SK-N-SH (cell line): ENCODE results near the gene TSPO2. TPM values are rescaled to one million over a fixed set of nuclear protein-coding genes. Genes with fewer than 3 reads are reported as not detected.

Experiments used
- CTCF ChIA-PET: fragments of 300-600, 350-600 bp; formaldehyde crosslinking; extraction: SDS; loops from one replicate; lab custom pipeline; 2021; lab: Yijun Ruan, JAX
- POLR2A ChIA-PET: fragments of 350-600 bp; sonication (Branson Sonifier 250); formaldehyde crosslinking; extraction: SDS; loops from one replicate; lab custom pipeline; 2020; ENCODE audit warnings: antibody characterized with exemption, inconsistent platforms; lab: Yijun Ruan, JAX
- DNase-seq: peaks from one replicate; pipeline ENCODE4 v3.0.0; 2012
- H2AFZ ChIP-seq: fragments of 200-600 bp; sonication (generic); 2 replicates; pipeline ENCODE4 v1.8.1; 2016; ENCODE audit warnings: antibody characterized with exemption, mild to moderate bottlenecking, low read depth
- H3F3A ChIP-seq: fragments of 200-600 bp; sonication (generic); replicated peaks from 2 replicates; pipeline ENCODE3; 2016; ENCODE audit warnings: antibody characterized with exemption, mild to moderate bottlenecking; ENCODE audit not compliant: insufficient read depth
- H3K27ac ChIP-seq, 2 experiments: fragments of 200-500 bp in 1 of 2; fragments of 200-600 bp in 1 of 2; sonication (Bioruptor generic) in 1 of 2; sonication (generic), shearing (Covaris generic) in 1 of 2; 2 replicates each; pipeline versions ENCODE4 v1.5.1 to v1.6.1; 2014 to 2016; ENCODE audit warnings: low read depth in 2 of 2, inconsistent platforms in 1 of 2, low read length in 1 of 2, mild to moderate bottlenecking in 1 of 2, mixed read lengths in 1 of 2
- H3K27me3 ChIP-seq: fragments of 200-600 bp; sonication (generic), shearing (Covaris generic); 2 replicates; pipeline ENCODE4 v1.6.1; 2016; ENCODE audit warnings: mixed run types; ENCODE audit not compliant: insufficient read depth
- H3K36me3 ChIP-seq, 2 experiments: fragments of 200-500 bp in 1 of 2; fragments of 200-600 bp in 1 of 2; sonication (Bioruptor generic) in 1 of 2; sonication (generic) in 1 of 2; replicated peaks in 1 of 2; 2 replicates each; pipeline versions ENCODE3 to v1.5.1; 2014 to 2016; ENCODE audit warnings: low read length in 1 of 2, mild to moderate bottlenecking in 1 of 2; ENCODE audit not compliant: insufficient read depth in 2 of 2, control insufficient read depth in 1 of 2
- H3K4me1 ChIP-seq, 2 experiments: fragments of 200-500 bp in 1 of 2; fragments of 200-600 bp in 1 of 2; sonication (Bioruptor generic) in 1 of 2; sonication (generic), shearing (Covaris generic) in 1 of 2; 2 replicates each; pipeline versions ENCODE4 v1.5.1 to v1.6.1; 2014 to 2016; ENCODE audit warnings: low read depth in 1 of 2, low read length in 1 of 2, mixed run types in 1 of 2; ENCODE audit not compliant: insufficient read depth in 2 of 2, control insufficient read depth in 1 of 2
- H3K4me2 ChIP-seq: fragments of 200-600 bp; sonication (generic), shearing (Covaris generic); 2 replicates; pipeline ENCODE4 v1.6.1; 2017; ENCODE audit warnings: mixed run types
- H3K4me3 ChIP-seq, 2 experiments: fragments of 200-500 bp in 1 of 2; fragments of 200-600 bp in 1 of 2; sonication (Bioruptor generic) in 1 of 2; sonication (generic), shearing (Covaris generic) in 1 of 2; 2 replicates each; pipeline versions ENCODE4 v1.5.1 to v1.8.1; 2014 to 2016; ENCODE audit warnings: low read depth in 2 of 2, inconsistent platforms in 1 of 2, low read length in 1 of 2, mild to moderate bottlenecking in 1 of 2, mixed read lengths in 1 of 2, moderate library complexity in 1 of 2
- H3K79me2 ChIP-seq: fragments of 200-600 bp; sonication (generic); 2 replicates; pipeline ENCODE4 v1.8.1; 2017; ENCODE audit warnings: mild to moderate bottlenecking; ENCODE audit not compliant: insufficient read depth
- H3K9ac ChIP-seq: fragments of 200-600 bp; sonication (generic); 2 replicates; pipeline ENCODE4 v1.6.1; 2017; ENCODE audit warnings: mixed run types
- H3K9me2 ChIP-seq: fragments of 200-600 bp; sonication (generic); 2 replicates; pipeline ENCODE4 v1.6.1; 2017; ENCODE audit warnings: mixed run types
- H3K9me3 ChIP-seq: fragments of 200-600 bp; sonication (generic); 2 replicates; pipeline ENCODE4 v1.6.1; 2017; ENCODE audit warnings: mixed run types, mild to moderate bottlenecking, moderate library complexity
- H4K20me1 ChIP-seq: fragments of 200-600 bp; sonication (generic); 2 replicates; pipeline ENCODE4 v1.6.1; 2017; ENCODE audit warnings: mild to moderate bottlenecking, mixed run types; ENCODE audit not compliant: insufficient read depth
- ELF1 ChIP-seq: IDR thresholded peaks from 2 replicates; pipeline ENCODE4 v1.4.0; 2012
- EP300 ChIP-seq, 2 experiments: IDR thresholded peaks; 2 replicates each; pipeline versions ENCODE4 v1.4.0 to v1.6.1; 2012; ENCODE audit warnings: borderline replicate concordance in 1 of 2, low read depth in 1 of 2, low read length in 1 of 2
- EZH2phosphoT487 ChIP-seq: fragments of 200-600 bp; sonication (generic); IDR thresholded peaks from 2 replicates; pipeline ENCODE4 v1.6.1; 2017; ENCODE audit warnings: low read depth, mixed run types, mild to moderate bottlenecking, antibody characterized with exemption, moderate library complexity, borderline replicate concordance
- FOSL2 ChIP-seq: IDR thresholded peaks from 2 replicates; pipeline ENCODE4 v1.4.0; 2012; ENCODE audit warnings: low read depth, mild to moderate bottlenecking, moderate library complexity, borderline replicate concordance
- GABPA ChIP-seq: IDR thresholded peaks from 2 replicates; pipeline ENCODE4 v1.4.0; 2012; ENCODE audit warnings: low read depth, mild to moderate bottlenecking
- IRF3 ChIP-seq: fragments of 150-350 bp; IDR thresholded peaks from 2 replicates; pipeline ENCODE4 v1.6.1; 2016; ENCODE audit warnings: mild to moderate bottlenecking, low read depth, low read length
- JUND ChIP-seq: IDR thresholded peaks from 2 replicates; pipeline ENCODE4 v1.4.0; 2012
- MEF2A ChIP-seq: IDR thresholded peaks from 2 replicates; pipeline ENCODE4 v1.4.0; 2012; ENCODE audit warnings: low read depth, borderline replicate concordance
- MXI1 ChIP-seq: IDR thresholded peaks from 2 replicates; pipeline ENCODE4 v1.6.1; 2012; ENCODE audit warnings: mild to moderate bottlenecking, low read depth, low read length, improper control_type of control experiment
- NFIC ChIP-seq: IDR thresholded peaks from 2 replicates; pipeline ENCODE4 v1.4.0; 2012; ENCODE audit warnings: borderline replicate concordance
- NRF1 ChIP-seq: IDR thresholded peaks from 2 replicates; pipeline ENCODE4 v1.6.1; 2012; ENCODE audit warnings: low read depth, mild to moderate bottlenecking, low read length
- PBX3 ChIP-seq: IDR thresholded peaks from 2 replicates; pipeline ENCODE4; 2012
- RCOR1 ChIP-seq: fragments of 150-350 bp; IDR thresholded peaks from 2 replicates; pipeline ENCODE4 v1.6.1; 2017; ENCODE audit warnings: antibody characterized with exemption, low read length
- REST ChIP-seq: IDR thresholded peaks from 2 replicates; pipeline ENCODE4 v1.6.1; 2012; ENCODE audit warnings: mild to moderate bottlenecking, low read depth, low read length, moderate library complexity
- RXRA ChIP-seq: IDR thresholded peaks from 2 replicates; pipeline ENCODE4 v1.4.0; 2012; ENCODE audit warnings: low read depth, mild to moderate bottlenecking, borderline replicate concordance
- SIN3A ChIP-seq: IDR thresholded peaks from 2 replicates; pipeline ENCODE4 v1.6.1; 2012; ENCODE audit warnings: low read depth, mild to moderate bottlenecking, low read length, moderate library complexity, borderline replicate concordance
- SMC3 ChIP-seq: IDR thresholded peaks from 2 replicates; pipeline ENCODE4 v1.6.1; 2012; ENCODE audit warnings: low read depth, low read length, improper control_type of control experiment
- TAF1 ChIP-seq: IDR thresholded peaks from 2 replicates; pipeline ENCODE4 v1.6.1; 2012; ENCODE audit warnings: low read depth, mild to moderate bottlenecking, low read length, moderate library complexity, borderline replicate concordance
- USF1 ChIP-seq: IDR thresholded peaks from 2 replicates; pipeline ENCODE4 v1.4.0; 2012; ENCODE audit warnings: low read depth, borderline replicate concordance
- WGBS: methylation state at CpG from one replicate; pipeline ENCODE4 v1.1.6; 2017; ENCODE audit warnings: low lambda C conversion rate; 5-methylcytosine and 5-hydroxymethylcytosine counted together
- polyA plus RNA-seq, 3 experiments: library from polyadenylated mRNA; depleted of rRNA; stranded (reverse); fragments of >200 nt; gene quantifications; 2 replicates each; pipeline ENCODE4 v1.2.3, GENCODE V29; 2012

Gene TSPO2
- polyA plus RNA-seq, 1 of the 3 experiments (the other 2 are of a cell fraction): not detected

GRCh38 chr6:41063884-41064285, 21.6 kb downstream of the TSPO2 start:
- H3K9me2 ChIP-seq: no peaks in the 10 kb centered on the region
- no peaks in the 10 kb centered on the region for H3K9me3 ChIP-seq
- H3K27me3 ChIP-seq: no peaks in the 10 kb centered on the region
- TF ChIP-seq REST (no peak), NFIC (no peak), MEF2A (no peak), RCOR1 (no peak), MXI1 (no peak), JUND (no peak), GABPA (no peak), SMC3 (no peak), SIN3A (no peak), TAF1 (no peak), USF1 (no peak), EP300 (IDR thresholded peaks at IDR 0.05; ENCODE audit: borderline replicate concordance in 1 of 2, low read depth in 1 of 2, low read length in 1 of 2) (no peak), FOSL2 (no peak), RXRA (no peak), NRF1 (no peak), EZH2phosphoT487 (no peak), IRF3 (no peak), PBX3 (no peak), ELF1 (no peak)
- POLR2A ChIA-PET: interaction anchor here (1.8 kb wide), 1 partner anchor 9 kb away, joined by 6 read pairs; the partner anchor contains the start of genes NFYA and OARD1
- no peaks in the 10 kb centered on the region; a peak in 1 of 4 replicates for H3K4me1 ChIP-seq
- H3K36me3 ChIP-seq: peaks cover 39 to 45% of the 10 kb centered on the region in 2 experiments
- H3F3A ChIP-seq: peaks cover 6% of the 10 kb centered on the region
- no peak for DNase-seq
- no peak overlapping the region for H3K4me3 ChIP-seq
- no peak overlapping the region for H3K4me2 ChIP-seq
- no peak overlapping the region for H3K9ac ChIP-seq
- WGBS: 96% methylated on average over 2 of the region's 2 CpGs
- H3K27ac ChIP-seq: no peak overlapping the region
- CTCF ChIA-PET: interaction anchor here (1.4 to 1.8 kb wide), 3 partner anchors 8 to 36 kb away, joined by 3 to 7 read pairs (median 4); partner anchors contain the start of gene UNC5CL
- H3K79me2 ChIP-seq: no peaks in the 10 kb centered on the region; the same call in 1 of the 2 replicates
- H2AFZ ChIP-seq: no peak overlapping the region
- H4K20me1 ChIP-seq: no peaks in the 10 kb centered on the region
